Stimulated activated CD8-positive, alpha-beta memory T cell treated with anti-CD3 and anti-CD28 coated beads, Interleukin-7, amount 100 ng/mL, for 1 hour (primary cell): Measurements from ENCODE around the gene HECTD4.
"Not testable (repeated sequence)": the region's sequence is repeated elsewhere in the genome, so short reads cannot be mapped to it uniquely, and the experiment has no call there.

ENCODE experiments used
- DNase-seq, 2 donors: peaks; one replicate each; pipeline ENCODE4 v3.0.0-alpha.2; 2020; ENCODE audit warnings: low read depth in 2 of 2

HECTD4 gene, protein sequence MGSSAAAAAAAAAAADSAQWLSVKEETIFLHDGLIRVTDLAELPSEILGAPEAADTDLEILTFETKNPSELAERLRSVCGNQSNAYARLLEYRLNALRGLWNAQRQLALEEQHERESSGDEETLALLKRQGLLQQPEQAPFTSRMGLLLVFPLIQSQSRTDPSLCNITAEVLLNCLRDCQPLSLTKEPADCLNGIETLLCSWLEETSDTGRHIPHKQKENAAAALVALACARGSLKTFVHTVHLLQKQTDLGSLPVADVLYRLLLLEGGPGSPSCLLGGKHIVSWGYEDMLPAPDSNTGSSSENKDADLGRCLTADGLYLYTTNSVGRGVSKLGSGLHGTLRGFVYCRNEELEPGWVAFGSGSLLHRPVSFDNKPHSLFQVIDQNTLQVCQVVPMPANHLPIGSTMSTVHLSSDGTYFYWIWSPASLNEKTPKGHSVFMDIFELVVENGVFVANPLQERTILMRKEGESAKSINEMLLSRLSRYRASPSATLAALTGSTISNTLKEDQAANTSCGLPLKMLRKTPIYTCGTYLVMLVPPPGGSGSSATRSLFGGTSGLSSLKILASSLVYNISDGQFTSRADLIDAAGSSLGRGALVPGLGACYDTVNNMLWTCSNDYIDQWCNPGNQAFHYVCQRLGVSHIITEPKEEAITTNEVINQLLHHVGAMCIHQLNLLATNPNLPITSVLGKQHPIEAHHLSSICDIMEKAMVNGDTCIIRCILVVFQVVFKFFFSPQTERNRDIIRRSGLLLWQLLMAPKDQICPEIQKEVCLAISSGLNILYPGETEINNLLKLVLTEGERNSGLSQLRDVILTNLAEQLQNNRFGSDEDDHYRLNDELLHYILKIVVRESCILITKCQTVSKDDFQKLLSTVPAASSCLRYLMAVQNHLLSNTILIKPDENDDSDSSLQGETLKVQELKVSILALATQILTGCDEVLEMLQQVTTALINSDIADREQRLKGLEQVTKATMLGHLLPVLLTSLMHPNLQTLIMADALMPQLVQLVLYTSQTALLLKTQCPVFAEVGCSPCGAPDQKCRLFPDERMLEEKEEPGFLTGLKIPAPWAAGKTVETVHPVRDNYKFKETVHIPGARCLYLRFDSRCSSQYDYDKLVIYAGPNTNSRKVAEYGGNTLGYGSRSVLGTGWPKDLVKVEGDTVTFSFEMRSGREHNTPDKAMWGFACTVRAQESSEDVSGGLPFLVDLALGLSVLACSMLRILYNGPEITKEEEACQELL (N-terminal part only)

DNA sequence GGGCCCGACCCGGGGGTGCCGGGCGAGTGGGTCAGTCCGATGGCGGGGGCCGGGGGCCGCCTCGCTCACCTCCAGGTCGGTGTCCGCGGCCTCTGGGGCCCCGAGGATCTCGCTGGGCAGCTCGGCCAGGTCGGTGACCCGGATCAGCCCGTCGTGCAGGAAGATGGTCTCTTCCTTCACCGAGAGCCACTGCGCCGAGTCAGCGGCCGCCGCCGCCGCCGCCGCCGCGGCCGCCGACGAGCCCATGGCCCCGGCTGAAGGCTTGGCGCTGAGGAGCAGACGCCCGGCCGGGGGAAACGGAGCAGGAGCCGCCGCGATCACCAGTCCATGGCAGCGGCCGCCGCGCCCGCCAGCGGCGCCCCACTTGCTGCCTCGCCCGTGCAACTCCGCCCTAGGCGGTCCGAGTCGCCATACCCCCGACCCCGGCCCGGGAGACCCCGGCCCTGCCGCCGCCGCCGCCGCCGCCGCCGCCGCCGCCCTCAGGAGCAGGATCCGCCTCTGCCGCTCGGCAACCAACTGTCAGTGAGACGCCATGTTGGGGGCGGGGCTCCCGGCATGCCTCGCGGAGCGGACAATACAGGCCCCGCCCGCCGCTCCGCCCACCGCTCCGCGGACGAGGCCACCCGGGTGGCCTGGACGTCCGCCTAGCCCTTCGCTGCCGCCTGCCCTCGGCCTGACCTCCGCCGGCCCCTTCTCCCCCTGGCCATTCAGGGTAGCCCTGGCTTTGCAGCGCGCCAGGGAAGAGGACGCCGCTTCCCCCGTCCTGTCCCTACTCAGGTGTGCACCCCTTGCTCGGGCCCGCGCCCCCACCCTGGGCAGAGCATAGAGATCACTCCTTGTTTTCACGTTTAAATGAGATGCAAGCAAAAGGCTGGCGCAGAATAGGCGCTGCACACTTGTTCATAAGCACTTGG lies at the start of gene HECTD4:
HECTD4 (minus strand) TSS at position 549 of the 914 bp plus-strand sequence; CDS start at position 246, 303 bp downstream.
- peak; percentile 85 for DNase-seq

DNA sequence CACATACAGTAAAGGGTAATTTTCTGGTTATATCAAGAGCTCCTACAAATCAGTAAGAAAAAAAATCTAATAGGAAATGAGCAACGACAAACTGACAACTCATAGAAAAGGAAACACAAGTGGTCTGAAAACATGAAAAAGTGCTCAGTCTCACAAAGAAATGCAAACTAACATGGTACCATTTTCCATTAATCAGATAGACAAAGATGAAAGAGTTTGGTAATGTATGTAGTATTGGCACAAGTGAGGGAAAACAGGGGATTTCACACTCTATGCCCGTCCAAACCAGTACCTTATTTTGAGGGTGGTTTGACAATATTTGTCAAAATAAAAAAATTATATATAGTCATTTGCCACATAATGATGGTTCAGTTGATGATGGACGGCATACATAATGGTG lies 49.7 kb upstream of the HECTD4 start:
- DNase-seq: no peak

DNA sequence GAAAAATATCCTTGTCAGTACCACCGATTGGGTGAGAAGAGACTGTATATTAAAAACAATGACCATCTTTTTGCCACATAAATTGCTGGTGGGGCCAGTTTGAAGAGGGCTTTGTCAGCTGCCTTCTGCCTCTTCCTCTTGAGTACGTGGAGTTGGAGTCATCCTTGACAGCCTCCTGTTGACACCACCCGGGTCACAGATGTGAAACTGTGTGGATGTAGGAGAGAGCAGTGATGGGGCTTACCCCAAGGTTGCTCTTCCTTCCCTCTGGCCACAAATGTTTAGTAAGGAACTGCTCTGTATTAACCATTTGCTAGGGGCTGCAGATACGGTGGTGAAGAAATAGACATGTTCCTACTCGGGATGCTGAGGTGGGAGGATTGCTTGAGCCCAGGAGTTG lies 48.7 kb upstream of the HECTD4 start:
- no peak for DNase-seq

DNA sequence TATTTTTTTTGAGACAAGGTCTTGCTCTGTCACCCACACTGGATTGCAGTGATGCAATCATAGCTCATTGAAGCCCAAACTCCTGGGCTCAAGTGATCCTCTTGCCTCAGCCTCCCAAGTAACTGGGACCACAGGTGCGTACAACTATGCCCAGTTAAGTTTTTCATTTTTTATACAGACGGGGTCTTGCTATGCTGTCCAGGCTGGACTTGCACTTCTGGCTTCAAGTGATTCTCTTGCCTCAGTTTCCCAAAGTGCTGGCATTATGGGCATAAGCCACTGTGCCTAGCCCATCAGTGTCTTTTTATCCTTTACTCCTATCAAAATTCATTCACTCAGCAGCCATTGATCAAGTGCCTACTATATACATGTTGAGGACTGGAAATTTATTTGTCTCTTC lies 45.5 kb upstream of the HECTD4 start:
- no peak for DNase-seq

DNA sequence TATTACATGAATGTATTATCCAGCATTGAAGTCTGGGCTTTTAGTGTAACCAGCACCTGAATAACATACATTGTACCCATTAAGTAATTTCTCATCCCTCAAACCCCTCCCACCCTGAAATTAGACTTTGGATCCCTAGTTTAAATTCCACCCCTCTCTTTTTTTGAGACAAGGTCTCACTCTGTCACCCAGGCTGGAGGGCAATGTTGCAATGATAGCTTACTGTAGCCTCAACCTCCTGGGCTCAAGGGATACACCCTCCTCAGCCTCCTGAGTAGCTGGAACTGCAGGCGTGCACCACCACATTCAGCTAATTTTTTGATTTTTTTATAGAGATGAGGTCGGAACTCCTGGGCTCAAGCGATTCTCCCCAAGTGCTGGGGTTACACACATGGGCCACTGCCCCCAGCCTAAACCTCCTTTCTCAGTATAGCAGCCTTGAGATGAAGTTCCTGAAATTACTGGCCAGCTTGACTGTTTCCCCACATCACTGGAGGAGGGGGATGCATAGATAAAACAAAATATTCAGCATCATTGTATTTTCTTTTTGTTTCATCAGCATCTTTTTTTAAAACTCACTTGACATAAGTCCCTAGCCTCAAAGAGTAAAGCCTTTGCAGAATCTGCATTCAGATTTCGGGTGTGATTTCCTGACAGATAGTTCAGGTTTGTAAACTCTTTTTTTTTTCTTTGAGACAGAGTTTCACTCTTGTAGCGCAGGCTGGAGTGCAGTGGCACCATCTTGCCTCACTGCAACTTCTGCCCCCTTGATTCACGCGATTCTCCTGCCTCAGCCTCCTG lies 43.6 kb upstream of the HECTD4 start:
- DNase-seq: no peak

DNA sequence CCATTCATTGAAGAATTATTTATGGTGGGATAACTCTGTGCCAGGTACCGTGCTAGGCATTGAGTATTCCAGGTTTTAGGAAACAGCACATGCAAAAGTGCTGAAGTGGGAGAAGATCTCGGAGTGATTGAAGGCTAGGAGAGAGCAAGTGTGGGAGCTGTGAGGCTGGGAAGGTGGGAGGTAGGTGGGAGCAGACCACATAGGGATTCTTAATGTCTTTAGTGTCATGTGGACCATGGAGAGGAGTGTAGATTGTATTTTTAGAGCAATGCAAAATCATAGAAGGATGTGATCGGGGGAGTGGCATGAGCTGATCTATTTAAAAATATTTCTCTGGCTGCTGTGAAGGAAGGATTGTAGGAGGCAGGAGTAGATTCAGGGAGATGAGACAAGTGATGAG lies 41.9 kb upstream of the HECTD4 start:
- DNase-seq: no peak

DNA sequence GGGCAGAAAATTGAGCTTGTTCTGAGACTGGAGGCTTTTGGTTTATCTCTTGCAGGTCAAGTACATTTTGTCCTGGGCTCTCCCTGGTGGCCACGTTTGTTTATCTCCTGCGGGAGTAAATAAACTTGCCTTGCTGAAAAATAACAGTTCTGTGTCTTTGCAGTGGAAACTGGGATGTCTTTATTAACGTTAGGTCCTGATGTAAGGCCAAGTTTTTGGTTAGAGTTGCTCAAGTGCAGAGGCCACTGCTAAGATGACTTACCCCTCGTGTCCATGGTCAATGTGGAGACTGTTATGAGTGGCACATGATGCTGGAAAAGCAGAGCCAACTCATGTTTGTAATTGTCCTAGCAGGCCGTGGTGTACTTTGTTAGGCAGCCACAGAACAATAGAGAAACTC lies 40.3 kb upstream of the HECTD4 start:
- no peak for DNase-seq

DNA sequence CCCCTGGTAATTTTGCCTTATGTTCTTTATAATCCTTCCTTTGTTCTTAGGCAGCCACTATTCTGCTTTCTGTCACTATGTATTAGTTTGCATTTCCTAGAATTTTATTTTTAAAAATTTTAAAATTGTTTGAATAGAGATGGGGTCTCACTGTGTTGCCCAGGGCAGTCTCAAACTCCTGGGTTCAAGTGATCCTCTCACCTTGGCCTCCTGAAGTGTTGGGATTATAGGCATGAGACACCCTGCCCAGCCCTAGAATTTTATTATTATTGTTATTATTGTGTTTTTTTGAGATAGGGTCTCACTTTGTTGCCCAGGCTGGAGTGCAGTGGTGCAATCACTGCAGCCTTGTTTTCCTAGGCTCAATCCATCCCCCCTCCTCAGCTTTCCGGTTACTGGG lies 39.1 kb upstream of the HECTD4 start:
- no peak for DNase-seq

DNA sequence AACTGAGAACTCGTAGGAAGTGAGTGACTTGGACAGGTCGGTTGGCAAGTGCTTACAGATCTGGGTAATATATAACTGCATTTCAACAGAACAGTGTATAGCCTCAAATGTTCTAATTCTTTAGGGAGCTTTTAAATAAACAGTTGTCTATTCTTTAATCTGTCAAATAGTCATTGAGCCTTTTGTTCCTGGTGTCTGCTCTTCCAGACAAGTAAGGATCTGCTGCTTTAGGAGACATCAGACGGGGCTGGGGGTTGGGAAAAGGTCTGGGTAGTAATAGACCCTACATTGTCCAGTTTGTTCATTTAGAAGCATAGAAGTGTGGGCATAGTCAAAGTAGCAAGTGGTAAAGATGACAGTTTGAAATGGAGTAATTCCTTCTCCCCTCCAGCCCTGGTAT lies 38.5 kb upstream of the HECTD4 start:
- no peak for DNase-seq

DNA sequence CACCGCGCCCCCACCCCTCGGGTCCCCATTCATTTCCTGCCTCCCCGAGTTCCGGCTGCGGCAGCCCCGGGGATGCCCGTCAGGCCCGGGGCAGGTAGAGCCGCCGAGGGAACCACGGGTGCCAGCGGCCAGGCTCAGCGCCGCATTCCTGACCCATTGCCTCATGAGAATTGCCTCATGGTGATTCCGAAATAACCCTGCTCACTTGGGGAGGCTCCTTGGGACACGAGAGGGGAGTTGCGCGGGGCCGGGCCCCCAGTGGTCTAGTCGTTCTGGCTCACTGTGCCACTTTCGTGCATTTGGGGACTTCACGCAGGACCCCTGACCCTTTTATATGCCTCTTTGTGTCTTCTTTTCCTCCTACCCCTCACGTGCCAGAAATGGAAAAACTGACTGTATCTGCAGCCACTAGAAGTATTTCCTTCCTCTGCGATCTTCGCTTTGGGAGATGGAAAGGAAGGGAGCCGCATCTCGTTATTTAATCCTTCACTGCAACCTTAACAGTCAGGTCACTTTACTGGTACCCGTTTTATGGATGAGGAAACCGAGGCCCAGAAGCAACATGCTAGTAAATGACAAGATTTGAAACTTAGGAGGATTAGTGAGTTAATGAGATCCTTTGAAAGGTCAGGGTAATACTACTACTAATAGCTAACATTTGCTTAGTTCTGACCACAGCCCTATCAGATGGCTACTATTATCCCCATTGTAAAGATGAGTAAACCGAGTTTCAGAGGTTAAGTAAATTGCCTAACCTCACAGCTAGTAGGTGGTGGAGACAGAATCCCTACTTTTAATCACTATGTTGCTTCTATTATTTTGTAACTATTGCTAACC lies 37.3 kb upstream of the HECTD4 start:
- peak; percentile 2 to 10 for DNase-seq

DNA sequence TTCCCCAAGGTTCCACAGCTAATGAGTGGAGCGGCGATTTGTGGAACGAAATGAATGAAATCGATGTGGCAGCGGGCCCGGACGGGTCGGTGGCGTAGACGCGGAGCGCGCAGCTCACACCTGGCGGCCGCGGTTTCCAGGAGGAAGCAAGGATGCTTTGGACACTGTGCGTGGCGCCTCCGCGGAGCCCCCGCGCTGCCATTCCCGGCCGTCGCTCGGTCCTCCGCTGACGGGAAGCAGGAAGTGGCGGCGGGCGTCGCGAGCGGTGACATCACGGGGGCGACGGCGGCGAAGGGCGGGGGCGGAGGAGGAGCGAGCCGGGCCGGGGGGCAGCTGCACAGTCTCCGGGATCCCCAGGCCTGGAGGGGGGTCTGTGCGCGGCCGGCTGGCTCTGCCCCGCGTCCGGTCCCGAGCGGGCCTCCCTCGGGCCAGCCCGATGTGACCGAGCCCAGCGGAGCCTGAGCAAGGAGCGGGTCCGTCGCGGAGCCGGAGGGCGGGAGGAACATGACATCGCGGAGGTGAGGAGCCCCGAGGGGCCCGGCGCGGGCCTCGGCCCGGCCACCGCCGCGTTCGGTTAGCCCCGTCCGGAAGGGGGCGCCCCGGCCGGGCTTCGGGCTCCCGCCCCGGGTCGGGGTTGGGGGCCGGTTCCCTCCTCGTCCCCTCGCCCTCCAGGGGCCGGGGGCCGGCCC lies 36.5 kb upstream of the HECTD4 start, which contains the start of gene PTPN11:
PTPN11 (plus strand) TSS at position 340 of the 689 bp plus-strand sequence; CDS start at position 505, 165 bp downstream.
- peak; percentile 87 to 90 for DNase-seq

DNA sequence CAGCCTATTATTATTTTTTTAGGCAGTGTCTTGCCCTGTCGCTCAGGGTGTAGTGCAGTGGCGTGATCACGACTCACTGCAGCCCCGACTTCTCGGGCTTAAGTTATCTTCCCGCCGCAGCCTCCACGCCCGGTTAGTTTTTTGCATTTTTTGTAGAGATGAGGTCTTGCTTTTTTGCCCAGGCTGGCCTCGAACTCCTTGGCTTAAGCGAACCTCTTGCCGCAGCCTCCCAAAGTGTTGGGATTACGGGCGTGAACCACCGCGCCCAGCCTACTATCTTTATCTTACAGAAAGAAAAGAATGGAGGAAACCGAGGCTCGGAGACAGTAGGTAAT lies 36.0 kb upstream of the HECTD4 start:
- DNase-seq: no peak

DNA sequence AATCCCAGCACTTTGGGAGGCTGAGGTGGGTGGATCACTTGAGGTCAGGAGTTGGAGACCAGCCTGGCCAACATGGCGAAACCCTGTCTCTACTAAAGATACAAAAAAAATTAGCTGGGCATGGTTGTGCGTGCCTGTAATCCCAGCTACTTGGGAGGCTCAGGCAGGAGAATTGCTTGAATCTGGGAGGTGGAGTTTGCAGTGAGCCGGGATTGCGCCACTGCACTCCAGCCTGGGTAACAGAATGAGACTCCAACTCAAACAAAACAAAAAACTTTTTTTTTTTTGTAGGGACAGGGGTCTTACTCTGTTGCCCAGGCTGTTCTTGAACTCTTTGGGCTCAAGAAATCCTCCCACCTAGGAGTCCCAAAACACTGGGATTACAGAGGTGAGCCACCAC lies 33.2 kb upstream of the HECTD4 start:
- DNase-seq: not testable (repeated sequence)

DNA sequence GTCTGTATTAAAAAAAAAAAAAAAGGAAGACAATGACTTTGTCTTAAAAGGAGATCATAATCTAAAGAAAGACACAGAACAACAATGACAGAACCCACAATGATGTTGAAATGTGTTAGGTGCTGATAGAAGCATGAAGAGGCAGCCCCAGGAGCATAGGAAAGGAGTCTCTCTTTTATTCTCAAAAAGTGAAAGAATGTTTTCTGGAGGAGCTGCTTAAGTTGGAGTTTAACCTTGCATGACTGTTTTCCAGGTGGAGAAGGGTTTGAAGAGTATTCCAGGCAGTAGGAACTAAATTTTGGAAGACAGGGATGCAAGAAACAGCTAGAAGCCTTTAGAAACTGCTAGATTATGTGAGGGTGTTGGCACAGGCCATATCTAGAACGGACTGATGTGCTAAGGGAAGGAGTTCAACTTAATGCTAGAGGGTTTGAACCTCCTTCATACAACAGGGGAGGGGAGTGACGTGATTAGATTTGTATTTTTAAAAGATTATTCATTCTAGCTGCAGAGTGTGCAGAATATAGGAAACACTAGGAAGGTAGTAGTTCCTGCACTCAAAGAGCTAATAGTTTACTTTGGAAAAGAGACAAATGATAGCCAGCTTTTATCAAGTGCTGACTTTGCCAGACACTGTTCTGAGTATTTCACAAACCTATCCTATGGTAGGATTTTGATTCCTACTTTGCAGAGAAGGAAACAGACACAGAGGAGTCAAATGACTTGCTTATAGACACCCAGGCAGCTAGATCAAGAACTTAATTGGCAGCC lies 31.8 kb upstream of the HECTD4 start:
- DNase-seq: no peak

DNA sequence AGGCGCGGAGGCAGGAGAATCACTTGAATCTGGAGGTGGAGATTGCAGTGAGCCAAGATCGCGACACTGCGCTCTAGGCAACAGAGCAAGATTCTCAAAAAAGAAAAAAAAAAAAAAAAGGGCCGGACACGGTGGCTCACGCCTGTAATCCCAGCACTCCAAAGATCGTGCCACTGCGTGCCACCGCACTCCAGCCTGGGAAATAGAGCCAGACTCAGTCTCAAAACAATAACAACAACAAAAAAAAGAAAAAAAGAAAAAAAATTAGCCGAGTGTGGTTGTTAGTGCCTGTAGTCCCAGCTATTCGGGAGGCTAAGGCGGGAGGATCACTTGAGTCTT lies 27.6 kb upstream of the HECTD4 start:
- no peak for DNase-seq

DNA sequence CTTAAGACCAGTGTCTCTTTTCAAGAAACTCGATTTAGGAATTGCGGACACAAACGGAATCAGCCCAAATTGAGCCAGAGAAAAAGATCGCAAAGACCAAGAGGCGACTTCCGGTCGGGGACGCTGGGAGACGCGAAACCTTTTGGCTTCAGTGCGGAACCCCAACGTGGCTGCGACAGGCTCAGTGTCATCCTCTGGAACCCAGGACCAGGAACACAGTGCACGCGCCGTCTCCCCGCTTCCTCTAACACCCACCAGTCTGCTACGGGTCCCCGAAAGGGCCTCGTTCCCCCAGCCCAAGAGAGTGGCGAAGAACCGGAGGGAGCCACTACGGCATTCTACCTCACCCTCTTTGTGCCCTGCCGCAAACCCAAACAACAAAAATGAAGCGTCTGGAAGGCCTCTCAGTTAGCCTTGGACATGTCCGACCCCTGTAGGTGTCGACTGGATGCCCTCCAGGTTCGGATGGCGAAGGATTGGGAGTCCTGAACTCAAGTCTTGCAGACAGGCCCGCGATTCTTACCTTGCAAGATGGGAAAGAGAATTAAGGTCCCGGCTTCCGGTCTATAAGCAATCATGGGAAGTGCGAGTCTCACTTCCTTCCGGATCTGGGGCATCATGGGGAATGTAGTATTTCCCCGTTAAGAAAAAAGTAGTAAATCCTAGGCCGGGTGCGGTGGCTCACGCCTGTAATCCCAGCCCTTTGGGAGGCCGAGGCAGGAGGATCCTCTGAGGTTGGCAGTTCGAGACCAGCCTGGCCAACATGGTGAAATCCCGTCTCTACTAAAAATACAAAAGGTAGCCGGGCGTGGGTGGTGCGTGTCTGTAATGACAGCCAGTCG lies 27.1 kb upstream of the HECTD4 start, which contains the start of gene RPL6:
RPL6 (minus strand) TSS at position 542 of the 842 bp plus-strand sequence. CDS start 949 bp downstream, outside the sequence.
- peak; percentile 44 to 57 for DNase-seq

DNA sequence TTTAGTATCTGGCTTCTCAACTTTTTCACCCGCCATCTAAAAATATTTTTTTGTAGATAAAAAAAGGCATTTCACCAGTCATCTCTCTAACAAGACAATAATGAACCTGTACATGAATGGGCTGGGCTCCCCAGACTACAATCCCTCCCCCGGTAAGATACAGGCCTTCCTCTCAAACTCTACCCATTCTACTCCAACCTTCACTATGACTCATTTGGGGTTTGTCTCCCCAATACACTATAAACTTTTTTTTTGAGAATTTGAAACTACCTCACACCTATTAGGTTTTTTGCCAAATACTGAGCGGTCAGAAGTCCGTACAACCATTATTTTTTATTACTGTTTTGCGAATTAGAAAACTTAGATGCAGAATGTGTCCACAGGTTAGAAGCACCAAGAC lies 26.4 kb upstream of the HECTD4 start:
- DNase-seq: no peak
